GM19328 (cell line): ENCODE results near the gene SLC25A4.
"Not testable (repeated sequence)": the region's sequence is repeated elsewhere in the genome, so short reads cannot be mapped to it uniquely, and the experiment has no call there.

Experiments used
- ATAC-seq: cut with Tn5 transposase; IDR thresholded peaks from one replicate; pipeline ENCODE4 v1.9.1; 2021; ENCODE audit warnings: mild to moderate bottlenecking, moderate library complexity; ENCODE audit not compliant: unreplicated experiment

The SLC25A4 gene

GRCh38 chr4:185171373-185172071 lies 28.5 kb downstream of the SLC25A4 start:
- ATAC-seq, result peak; percentile 70

- ATAC-seq, result no peak
Measured at GRCh38 chr4:185179488-185179887, 36.4 kb downstream of the SLC25A4 start.

DNA sequence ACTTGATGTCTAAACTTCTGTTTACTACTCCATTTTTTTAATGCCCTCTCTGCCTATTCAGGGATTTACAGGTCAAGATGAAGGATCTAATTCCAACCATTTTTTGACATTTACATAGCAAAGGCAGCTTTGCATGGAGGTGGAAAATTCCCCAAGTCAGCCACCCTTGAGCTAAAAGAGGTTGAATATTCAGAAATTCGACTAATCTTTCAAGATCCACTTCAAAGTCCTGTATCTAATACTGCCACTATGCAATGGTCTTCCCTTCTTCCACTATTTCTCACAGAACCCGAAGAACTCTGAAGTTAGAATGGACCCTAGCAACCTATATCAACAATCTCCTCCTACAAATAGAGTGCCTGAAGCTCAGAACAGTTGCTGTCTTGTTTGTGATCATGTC lies 39.2 kb downstream of the SLC25A4 start:
- no peak for ATAC-seq

DNA sequence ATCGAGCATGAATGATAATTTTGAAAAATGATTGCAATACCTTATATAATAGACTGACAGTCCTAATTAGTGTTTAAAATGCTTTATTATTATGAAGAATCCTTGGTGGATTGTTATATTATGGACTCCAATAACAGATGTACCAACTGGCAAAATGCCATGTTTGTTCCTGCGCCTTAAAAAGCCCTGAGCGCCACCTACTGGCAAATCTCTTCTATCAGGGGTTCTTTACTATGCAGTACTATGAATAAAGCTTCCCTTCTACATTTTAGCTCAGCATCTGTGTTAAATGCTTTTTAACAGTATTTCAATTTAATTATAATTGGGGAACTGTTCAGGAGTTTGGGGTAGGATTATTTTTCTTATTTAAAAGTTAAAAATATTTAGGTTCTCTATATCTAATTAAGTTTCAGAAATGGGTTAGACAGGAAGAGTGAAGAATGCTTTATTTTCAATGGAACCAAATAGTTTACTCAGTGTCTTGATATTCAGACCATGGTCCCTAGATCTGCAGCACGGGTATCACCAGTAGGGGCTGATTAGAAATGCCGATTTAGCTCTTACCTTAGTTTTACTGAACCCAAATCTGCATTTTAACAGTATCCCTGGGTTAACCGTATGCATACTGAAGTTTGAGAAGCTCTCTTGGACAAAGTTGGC lies 40.7 kb downstream of the SLC25A4 start:
- no peak for ATAC-seq

DNA sequence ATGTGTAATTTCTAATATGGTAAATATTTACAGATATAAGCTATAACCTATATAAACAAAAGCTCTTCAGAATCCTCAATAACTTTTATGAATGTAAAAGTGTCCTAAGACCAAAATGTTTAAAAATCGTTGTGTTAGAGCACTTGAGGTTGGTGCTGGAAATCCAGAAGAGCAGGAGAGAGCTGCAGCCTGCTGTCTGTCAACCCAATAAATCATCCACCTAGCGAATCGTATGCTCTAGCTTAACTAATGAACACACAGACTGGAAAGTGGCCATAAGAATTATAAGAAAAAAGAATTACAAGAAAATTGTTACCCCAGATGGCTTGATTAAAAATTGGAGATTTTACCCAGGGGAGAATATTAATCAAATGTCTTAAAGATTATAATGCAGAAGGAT lies 43.7 kb downstream of the SLC25A4 start:
- no peak for ATAC-seq

DNA sequence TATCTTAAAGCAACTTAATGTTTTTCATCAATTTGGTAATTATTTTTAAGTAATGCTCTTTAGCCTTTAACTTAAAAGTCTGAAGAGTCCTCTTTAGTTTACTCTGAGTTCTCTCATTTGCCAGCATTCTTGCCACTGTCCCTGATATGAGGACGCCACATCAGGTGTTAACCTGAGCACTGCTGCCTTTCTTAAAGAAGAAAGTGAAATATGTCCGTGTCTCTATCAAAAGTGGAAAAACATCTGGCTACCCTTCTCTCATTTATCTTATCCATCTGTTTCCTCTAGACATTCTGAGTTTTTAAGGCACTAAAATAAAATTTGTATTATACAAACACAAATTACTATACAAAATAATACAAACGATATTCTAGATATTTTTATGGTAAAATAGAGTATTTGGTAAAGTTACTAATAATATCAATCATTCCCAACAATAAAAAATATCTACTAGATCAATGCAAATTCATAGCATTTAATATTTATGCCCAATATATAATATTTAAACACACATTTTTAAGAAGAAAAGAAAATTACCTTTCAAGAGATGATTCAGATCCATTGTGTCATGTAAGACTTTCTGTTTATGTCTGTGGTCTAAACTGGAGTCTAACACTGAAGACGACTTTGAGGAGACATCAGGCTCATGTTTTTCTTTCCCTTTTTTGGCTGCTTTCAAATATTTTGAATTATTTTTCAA lies 46.7 kb downstream of the SLC25A4 start:
- no peak for ATAC-seq

DNA sequence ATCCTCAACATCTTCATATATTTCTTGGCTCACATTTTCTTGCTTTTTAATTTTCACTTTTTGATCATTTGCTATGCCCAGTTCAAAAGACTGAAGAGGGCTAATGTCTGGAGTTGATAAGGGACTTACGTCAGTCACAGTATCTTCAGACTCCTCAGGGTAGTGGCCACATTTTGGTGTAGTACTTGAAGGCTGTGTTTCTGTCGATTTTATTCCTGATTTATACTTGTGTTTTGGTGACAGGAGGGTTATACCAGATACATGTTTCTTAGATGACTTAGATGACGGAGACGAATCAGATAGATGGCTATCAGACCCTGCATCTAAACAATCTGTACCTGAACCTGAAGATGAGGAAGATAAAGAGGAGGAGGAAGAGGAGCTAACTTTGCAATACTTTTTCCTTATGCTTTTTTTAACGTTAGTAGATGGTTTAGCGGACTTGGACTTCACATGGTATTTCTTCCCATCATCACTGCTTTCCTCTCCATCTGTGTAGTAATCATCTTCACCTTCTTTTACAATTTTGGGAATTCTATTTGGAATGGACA lies 47.3 kb downstream of the SLC25A4 start:
- no peak for ATAC-seq

GRCh38 chr4:185192059-185192458 lies 49.0 kb downstream of the SLC25A4 start:
- no peak for ATAC-seq

- ATAC-seq, result no peak
Measured at GRCh38 chr4:185194924-185195888, 52.1 kb downstream of the SLC25A4 start.

DNA sequence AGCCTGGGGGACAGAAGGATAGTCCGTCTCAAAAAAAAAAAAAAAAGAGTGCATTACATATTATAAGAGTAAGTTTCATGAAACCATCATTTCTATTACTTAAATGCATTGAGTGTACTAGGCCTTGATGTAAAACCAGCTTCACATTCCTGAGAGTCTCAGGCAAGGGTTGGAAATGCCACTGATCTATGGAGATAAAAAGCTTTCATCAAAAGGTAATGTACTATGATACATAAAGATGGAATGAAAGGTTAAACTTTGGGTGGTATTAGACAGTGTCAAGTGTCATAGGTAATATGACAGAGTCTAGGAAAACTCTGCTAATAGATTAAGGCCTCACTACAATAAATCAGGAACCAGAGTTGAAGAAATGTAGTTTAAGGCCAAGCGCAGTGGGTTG lies 53.4 kb downstream of the SLC25A4 start:
- no peak for ATAC-seq

DNA sequence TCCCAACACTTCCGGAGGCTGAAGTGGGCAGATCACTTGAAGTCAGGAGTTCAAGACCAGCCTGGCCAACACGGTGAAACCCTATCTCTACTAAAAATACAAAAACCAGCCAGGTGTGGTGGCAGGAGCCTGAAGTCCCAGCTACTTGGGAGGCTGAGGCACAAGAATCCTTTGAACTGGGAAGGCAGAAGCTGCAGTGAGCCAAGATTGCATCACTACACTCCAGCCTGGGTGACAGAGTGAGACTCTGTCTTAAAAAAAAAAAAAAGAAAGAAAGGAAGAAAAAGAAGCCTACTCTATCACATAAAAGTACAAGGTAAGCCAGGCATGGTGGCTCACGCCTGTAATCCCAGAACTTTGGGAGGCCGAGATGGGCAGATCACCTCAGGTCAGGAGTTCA lies 55.1 kb downstream of the SLC25A4 start:
- ATAC-seq, result not testable (repeated sequence)
